GM12878 (cell line): ENCODE results near the gene PMAIP1.

ENCODE experiments used
- BMI1 ChIP-seq: fragments of 450-650 bp; IDR thresholded peaks from 2 replicates; pipeline ENCODE4 v1.6.1; 2016; ENCODE audit warnings: mild to moderate bottlenecking, moderate library complexity, borderline replicate concordance
- EED ChIP-seq: sonication (generic); IDR thresholded peaks from 2 replicates; pipeline ENCODE4 v1.6.1; 2016; ENCODE audit warnings: antibody characterized with exemption, low read depth
- EP300 ChIP-seq, 2 experiments: fragments of 150-350 bp in 1 of 2; IDR thresholded peaks; 2 replicates each; pipeline ENCODE4 v1.6.1; 2011 to 2012; ENCODE audit warnings: low read depth in 2 of 2, low read length in 2 of 2, borderline replicate concordance in 1 of 2, improper control_type of control experiment in 1 of 2, inconsistent platforms in 1 of 2; ENCODE audit not compliant: control insufficient read depth in 1 of 2
- IKZF2 ChIP-seq, 2 experiments: fragments of 450-650 bp; IDR thresholded peaks; 2 replicates each; pipeline ENCODE4 v1.6.1; 2017; ENCODE audit warnings: mild to moderate bottlenecking in 2 of 2, moderate library complexity in 2 of 2
- KLF5 ChIP-seq: fragments of 450-650 bp; IDR thresholded peaks from 2 replicates; pipeline ENCODE4 v1.6.1; 2014; ENCODE audit warnings: mild to moderate bottlenecking; ENCODE audit not compliant: partially characterized antibody
- POLR2A ChIP-seq: IDR thresholded peaks from 2 replicates; pipeline ENCODE4 v1.6.1; 2011; ENCODE audit warnings: low read depth, mild to moderate bottlenecking, low read length
- RAD21 ChIP-seq: IDR thresholded peaks from 2 replicates; pipeline ENCODE4 v1.6.1; 2011; ENCODE audit warnings: mild to moderate bottlenecking, low read depth, low read length, moderate library complexity; ENCODE audit not compliant: insufficient read depth
- SIN3A ChIP-seq: IDR thresholded peaks from 2 replicates; pipeline ENCODE4 v1.6.1; 2012; ENCODE audit warnings: low read depth, low read length, improper control_type of control experiment
- SREBF1 ChIP-seq: IDR thresholded peaks from 2 replicates; pipeline ENCODE4 v1.6.1; 2012; ENCODE audit warnings: mild to moderate bottlenecking, low read length
- SRF ChIP-seq, 2 experiments: IDR thresholded peaks; 2 replicates each; pipeline ENCODE4 v1.6.1; 2011; ENCODE audit warnings: low read depth in 2 of 2, low read length in 2 of 2, mild to moderate bottlenecking in 1 of 2, moderate library complexity in 1 of 2
- TCF12 ChIP-seq: IDR thresholded peaks from 2 replicates; pipeline ENCODE4 v1.6.1; 2011; ENCODE audit warnings: low read depth, mild to moderate bottlenecking, low read length
- TF ChIP-seq, protein P1 (sequence below), 3 experiments: IDR thresholded peaks in 2 of 3; conservative IDR thresholded peaks in 1 of 3; 2 replicates each; pipeline ENCODE4 v1.5.1; 2011; ENCODE audit warnings: low read depth in 3 of 3, low read length in 3 of 3, mild to moderate bottlenecking in 3 of 3, control low read depth in 2 of 3, moderate library complexity in 2 of 3, inconsistent platforms in 1 of 3, mixed read lengths in 1 of 3; ENCODE audit not compliant: control insufficient read depth in 2 of 3, insufficient read depth in 1 of 3; ENCODE audit errors: extremely low read depth in 1 of 3
- TF ChIP-seq, protein P2 (sequence below): IDR thresholded peaks from 2 replicates; pipeline ENCODE4 v1.6.1; 2012; ENCODE audit warnings: low read length, inconsistent platforms
- TF ChIP-seq, protein P3 (sequence below): IDR thresholded peaks from 2 replicates; pipeline ENCODE4 v1.6.1; 2011; ENCODE audit warnings: borderline replicate concordance, low read depth, mild to moderate bottlenecking, moderate library complexity, mixed read lengths, low read length; ENCODE audit not compliant: insufficient read depth; ENCODE audit errors: extremely low read length

DNA sequence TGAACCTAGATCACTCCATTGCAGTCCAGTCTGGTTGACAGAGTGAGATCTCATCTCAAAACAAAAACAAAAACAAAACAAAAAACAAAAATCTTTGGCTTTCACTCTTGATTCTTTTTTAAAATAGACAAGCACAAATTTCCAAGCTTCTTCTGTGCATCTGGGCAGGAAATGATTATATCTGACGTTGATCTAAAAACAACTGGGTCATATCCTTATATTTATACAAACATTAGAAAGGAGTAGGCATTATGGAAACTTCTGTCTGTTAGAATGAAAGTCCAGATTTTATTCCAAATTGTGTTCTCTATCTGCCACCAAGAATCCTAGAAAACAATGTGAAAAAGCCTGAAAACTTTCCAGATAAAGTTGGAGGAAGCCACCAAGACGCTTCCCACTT, 26.2 kb upstream of the PMAIP1 start:
- TF ChIP-seq IKZF2 (IDR thresholded peaks at IDR 0.05) = no peak
- no peak for TF ChIP-seq SREBF1
- TF ChIP-seq BMI1 = no peak
- TF ChIP-seq EP300 (IDR thresholded peaks at IDR 0.05; ENCODE audit: borderline replicate concordance in 1 of 2, control insufficient read depth in 1 of 2, low read depth in 2 of 2, low read length in 2 of 2) = no peak
- TF ChIP-seq, protein P1, sequence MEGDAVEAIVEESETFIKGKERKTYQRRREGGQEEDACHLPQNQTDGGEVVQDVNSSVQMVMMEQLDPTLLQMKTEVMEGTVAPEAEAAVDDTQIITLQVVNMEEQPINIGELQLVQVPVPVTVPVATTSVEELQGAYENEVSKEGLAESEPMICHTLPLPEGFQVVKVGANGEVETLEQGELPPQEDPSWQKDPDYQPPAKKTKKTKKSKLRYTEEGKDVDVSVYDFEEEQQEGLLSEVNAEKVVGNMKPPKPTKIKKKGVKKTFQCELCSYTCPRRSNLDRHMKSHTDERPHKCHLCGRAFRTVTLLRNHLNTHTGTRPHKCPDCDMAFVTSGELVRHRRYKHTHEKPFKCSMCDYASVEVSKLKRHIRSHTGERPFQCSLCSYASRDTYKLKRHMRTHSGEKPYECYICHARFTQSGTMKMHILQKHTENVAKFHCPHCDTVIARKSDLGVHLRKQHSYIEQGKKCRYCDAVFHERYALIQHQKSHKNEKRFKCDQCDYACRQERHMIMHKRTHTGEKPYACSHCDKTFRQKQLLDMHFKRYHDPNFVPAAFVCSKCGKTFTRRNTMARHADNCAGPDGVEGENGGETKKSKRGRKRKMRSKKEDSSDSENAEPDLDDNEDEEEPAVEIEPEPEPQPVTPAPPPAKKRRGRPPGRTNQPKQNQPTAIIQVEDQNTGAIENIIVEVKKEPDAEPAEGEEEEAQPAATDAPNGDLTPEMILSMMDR (IDR thresholded peaks at IDR 0.05 in 2 of 3, conservative IDR thresholded peaks at IDR 0.05 in 1 of 3; ENCODE audit: control insufficient read depth in 2 of 3, extremely low read depth in 1 of 3, insufficient read depth in 1 of 3, low read depth in 3 of 3, low read length in 3 of 3) = no peak
- TF ChIP-seq SRF (IDR thresholded peaks at IDR 0.05; ENCODE audit: low read depth in 2 of 2, low read length in 2 of 2) = no peak
- TF ChIP-seq RAD21 = no peak
- TF ChIP-seq, protein P2, sequence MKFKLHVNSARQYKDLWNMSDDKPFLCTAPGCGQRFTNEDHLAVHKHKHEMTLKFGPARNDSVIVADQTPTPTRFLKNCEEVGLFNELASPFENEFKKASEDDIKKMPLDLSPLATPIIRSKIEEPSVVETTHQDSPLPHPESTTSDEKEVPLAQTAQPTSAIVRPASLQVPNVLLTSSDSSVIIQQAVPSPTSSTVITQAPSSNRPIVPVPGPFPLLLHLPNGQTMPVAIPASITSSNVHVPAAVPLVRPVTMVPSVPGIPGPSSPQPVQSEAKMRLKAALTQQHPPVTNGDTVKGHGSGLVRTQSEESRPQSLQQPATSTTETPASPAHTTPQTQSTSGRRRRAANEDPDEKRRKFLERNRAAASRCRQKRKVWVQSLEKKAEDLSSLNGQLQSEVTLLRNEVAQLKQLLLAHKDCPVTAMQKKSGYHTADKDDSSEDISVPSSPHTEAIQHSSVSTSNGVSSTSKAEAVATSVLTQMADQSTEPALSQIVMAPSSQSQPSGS = no peak
- no peak for TF ChIP-seq TCF12
- no peak for TF ChIP-seq POLR2A
- TF ChIP-seq, protein P3, sequence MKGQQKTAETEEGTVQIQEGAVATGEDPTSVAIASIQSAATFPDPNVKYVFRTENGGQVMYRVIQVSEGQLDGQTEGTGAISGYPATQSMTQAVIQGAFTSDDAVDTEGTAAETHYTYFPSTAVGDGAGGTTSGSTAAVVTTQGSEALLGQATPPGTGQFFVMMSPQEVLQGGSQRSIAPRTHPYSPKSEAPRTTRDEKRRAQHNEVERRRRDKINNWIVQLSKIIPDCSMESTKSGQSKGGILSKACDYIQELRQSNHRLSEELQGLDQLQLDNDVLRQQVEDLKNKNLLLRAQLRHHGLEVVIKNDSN = no peak
- TF ChIP-seq EED = no peak
- no peak for TF ChIP-seq SIN3A
- TF ChIP-seq KLF5 = no peak
